Left renal pelvis (tissue), 4 donors: ENCODE measurements around the gene STX2. TPM values are rescaled to one million over a fixed set of nuclear protein-coding genes. Genes with fewer than 3 reads are reported as not detected.
"Not testable (repeated sequence)": the region's sequence is repeated elsewhere in the genome, so short reads cannot be mapped to it uniquely, and the experiment has no call there.

Experiments
- DNase-seq, 4 donors: peaks; one replicate each; pipeline ENCODE4 v3.0.0-alpha.2; 2013; ENCODE audit warnings: low read depth in 4 of 4, low spot score in 3 of 4
- polyA plus RNA-seq, 4 donors: library from polyadenylated mRNA; unstranded; fragments of 120-200 nt; gene quantifications; one replicate each; pipeline ENCODE4 v1.2.1, GENCODE V29; 2013; ENCODE audit not compliant: insufficient read length in 4 of 4

The STX2 gene
- polyA plus RNA-seq, 4 donors: 24.7 to 32.0 (median 26.9) TPM

DNA sequence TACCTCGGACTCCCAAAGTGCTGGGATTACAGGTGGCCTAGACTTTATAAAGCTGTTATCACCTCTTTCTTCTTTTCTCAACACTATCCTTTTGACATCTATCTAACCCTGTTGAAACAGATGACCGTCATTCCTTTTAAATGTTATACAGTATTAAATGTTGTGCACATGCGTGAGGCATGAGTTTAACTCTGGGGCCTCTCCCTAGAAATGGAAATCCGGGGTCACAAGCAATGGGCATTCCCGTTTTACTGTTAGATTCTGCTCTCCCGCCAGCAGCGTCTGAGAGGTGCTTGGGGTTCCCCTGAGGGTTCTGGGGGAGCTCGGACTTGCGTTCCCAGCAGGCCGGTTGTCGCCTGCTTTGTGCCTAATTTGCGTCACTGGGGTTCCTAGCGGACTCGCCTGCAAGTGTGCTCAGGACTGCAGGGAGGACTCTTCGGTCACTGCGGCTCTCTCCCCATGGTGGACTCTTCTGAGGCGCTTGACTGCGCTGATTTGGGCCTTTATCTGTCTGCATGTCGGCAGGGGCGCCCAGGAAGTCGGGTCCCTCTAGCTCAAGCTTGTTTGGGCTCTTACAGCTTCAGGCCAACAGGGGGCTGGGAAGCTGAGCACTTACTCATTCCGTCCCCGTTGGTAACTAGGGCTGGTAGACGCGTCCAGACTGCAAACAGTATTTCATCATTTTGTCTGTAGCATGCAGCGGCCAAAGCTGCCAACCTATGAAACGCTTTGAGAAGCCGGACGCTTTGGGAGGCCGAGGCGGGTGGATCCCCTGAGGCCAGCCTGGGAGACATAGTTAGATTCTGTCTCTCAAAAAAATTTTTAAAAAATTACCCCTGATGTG lies 31.6 kb upstream of the STX2 start:
- DNase-seq: no peak

- no peak for DNase-seq
Measured at GRCh38 chr12:130868412-130868811, 29.4 kb upstream of the STX2 start.

DNA sequence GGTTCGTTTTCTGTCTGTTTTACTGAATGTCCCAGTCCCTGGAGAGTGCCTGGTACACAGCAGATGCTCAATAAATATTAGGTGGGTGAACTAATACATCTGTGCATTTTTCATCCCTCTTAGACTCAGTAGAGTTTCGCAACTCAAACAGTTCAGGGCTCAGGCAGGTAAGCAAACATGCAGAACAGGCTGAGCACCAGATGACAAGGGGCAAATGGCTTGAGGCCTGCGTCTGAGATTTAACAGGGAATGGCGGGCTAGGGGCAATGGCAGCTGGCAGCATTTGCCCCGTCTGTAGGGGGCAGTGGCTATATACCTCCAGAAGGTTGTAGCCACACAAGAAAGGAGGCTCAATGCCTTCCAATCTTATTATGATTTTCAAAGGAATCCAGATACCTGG lies 24.2 kb upstream of the STX2 start:
- no peak for DNase-seq

GRCh38 chr12:130862771-130863170 lies 23.7 kb upstream of the STX2 start:
- DNase-seq: not testable (repeated sequence)

DNA sequence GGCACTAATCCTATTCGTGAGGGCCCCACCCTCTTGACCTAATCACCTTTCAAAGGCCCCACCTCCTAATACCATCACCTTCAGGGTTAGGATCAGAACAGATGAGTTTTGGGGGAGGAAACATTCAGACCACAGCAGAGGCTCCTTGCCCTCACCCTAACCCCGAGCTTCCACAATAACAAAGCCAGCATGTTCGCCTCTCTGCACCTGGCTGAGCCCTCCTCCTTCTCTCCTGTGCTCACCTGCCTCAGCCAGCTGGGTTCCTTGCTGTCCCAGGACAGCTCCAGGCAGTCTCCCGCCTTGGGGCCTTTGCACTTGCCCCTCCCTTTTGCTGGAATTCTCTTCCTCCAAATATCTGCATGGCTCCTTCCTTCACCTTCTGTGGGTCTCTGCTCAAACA lies 23.1 kb upstream of the STX2 start:
- DNase-seq: no peak

- no peak for DNase-seq
Measured at GRCh38 chr12:130860311-130860710, 21.3 kb upstream of the STX2 start.

- DNase-seq: no peak
Measured at GRCh38 chr12:130859161-130859560, 20.1 kb upstream of the STX2 start.

DNA sequence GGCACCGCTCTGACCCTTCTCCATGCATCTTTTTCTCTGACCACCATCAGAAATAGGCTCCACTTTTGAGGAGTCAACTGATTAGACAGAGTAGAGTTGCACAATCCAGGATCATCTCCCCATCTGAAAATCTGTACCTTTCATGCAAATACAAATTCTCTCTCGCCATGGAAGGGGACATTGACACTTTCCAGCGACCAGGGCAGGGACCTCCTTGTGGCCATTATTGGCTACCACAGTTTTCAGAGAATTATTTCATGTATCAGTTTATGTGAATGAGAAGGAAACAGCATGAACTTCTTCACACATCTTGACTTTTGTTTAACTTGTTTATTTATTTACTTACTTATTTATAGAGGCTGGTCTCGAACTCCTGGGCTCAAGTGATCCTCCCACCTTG lies 19.0 kb upstream of the STX2 start:
- no peak for DNase-seq

- DNase-seq: no peak
Measured at GRCh38 chr12:130856088-130856487, 17.0 kb upstream of the STX2 start.

GRCh38 chr12:130850418-130851021 lies 11.5 kb upstream of the STX2 start:
- DNase-seq: no peak

DNA sequence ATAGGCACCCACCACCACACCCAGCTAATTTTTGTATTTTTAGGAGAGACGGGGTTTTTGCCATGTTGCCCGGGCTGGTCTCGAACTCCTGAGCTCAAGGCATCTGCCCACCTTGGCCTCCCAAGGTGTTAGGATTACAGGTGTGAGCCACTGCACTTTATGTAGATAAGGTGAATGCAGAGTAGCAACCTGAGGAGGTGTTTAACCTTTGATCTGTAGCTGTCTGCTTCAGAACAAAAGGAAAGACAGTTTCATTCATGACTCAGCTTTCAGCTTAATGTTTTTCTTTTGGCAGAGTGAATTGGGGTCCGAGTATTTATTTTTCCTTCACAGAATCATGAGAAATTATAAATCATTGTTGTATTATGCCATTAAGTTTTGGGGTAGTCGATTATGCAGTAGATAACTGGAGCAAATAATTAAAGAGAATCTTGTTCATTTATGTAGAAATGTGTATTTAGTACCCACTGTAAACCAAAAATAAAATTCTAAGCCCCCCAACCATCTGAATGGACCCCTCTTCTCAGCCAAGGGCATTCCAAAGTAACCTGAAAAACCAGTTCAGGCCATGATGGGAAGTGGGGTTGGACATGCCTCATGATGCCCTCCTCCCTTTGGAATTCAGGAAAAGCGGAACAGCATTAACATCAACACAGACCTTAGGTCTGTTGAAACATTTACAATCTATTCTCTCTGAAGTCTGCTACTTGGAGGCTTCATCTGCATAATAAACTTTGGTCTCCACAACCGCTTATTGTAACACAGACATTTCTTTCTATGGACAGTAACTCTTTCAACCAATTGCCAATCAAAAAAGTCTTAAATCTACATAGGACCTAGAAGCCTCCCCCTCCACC lies 10.7 kb upstream of the STX2 start:
- no peak for DNase-seq

DNA sequence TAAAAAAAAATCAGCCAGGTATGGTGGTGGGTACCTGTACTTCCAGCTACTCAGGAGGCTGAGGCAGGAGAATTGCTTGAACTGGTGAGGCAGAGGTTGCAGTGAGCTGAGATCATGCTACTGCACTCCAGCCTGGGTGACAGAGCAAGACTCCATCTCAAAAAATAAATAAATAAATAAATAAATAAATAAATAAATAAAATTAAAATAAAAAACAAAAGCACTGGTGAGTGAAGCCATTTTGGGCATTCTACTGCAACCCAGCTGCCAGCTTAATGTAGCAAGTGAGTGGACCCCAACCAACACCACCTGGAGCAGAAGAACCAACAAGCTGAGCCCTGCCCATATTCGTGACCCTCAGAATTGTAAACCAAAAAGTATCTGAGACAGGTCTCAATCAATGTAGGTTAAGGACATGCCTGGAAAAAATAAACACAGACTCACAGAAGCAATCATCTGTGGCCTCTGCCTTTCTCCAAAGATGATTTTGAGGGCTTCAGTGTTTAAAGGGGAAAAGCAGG lies 9.8 kb upstream of the STX2 start:
- not testable (repeated sequence) for DNase-seq

- not testable (repeated sequence) for DNase-seq
Measured at GRCh38 chr12:130848105-130848504, 9.1 kb upstream of the STX2 start.

GRCh38 chr12:130847112-130847511 lies 8.1 kb upstream of the STX2 start:
- no peak for DNase-seq

GRCh38 chr12:130846369-130846768 lies 7.3 kb upstream of the STX2 start:
- no peak for DNase-seq

DNA sequence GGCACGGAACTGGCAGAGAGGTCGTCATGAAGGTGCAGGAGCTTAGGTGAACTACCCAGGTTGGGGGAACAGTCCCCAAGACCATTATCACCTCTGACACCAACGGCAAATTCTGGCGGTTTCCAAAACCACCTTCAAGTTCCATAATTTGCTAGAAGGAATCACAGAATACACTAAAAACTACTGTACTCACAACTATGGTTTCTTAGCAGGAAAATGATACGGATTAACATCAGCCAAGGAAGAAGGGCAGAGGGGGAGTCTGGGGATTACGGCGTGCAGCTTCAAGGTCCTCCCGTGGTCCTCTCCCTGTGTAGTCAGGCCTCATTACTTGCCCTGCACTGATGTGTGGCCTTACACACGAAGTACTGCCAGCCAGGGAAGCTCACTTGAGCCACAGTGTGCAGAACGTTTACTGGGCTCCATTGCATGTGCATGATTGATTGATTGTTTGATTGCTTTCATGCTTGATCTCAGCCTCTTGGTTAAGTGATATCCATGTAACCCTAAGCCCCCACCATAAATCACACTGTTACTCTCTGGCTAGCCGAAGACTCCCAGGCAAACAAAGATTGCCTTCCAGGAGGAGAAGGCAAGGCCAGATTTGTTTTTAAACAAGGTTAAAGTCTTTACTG lies 837 bp upstream of the STX2 start:
- DNase-seq: peak in 2 of 4 donors; percentile 39 to 56

GRCh38 chr12:130838284-130838950 lies 633 bp downstream of the STX2 start:
- no peak for DNase-seq

DNA sequence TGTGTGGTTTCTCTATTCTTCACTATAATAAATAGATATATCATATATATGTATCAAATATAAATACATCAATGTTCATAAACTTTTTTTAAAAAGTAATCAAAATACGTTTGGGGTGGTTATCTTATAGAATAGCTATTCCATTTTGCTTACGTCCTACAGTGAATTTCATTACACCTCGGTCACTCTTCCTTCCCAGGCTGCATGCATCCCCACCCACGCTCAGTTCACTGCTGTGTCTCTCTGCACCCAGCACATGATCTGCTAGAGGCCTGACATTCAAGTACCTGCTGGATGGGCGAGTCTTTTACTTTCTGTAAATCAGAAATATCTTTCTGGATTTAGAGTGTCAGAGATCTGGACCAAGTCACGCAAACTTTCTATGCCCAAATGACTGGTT lies 3.6 kb downstream of the STX2 start:
- no peak for DNase-seq

DNA sequence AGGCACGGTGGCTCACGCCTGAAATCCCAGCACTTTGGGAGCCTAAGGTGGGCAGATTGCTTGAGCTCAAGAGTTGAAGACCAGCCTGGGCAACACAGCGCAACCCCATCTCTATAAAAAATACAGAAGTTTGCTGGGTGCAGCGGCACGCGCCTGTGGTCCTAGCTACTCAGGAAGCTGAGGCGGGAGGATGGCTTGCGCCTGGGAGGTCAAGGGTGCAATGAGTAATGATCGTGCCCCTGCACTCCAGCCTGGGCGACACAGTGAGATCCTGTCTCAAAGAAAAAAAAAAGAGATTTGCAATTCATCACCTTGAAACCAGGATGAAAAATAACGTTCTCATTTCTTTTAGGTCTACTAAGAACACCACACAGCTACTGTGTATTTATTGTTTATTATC lies 4.0 kb downstream of the STX2 start:
- DNase-seq: no peak

DNA sequence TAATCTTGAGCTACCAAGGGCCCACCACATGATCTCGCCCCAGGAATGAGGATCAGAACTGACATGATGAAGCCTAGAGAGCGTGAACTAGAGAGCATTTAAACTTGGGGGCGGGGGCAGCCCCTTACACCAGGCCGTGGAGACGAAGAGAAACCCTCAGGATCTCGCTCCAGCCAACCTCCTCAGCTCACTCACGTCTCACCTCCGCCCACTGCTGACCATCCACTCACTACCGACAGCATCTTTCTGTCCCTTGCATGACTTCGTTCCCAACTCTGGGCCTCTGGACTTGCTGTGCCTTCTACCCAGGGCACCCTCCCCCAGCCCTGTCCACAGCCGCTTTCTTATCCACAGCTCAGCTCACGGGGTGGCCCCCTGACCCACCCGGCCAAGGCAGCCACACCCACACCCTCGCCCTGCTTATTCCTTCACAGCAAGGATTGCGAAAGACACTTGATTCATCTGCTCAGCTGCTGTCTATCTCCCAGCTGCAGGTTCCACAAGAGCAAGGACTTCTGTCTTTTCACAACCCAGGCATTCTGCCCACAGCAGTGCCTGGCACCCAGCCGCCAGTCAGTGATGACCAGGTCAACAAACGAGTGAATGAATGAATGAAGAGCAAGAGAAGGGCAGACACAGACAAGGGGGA lies 6.4 kb downstream of the STX2 start:
- DNase-seq: no peak
